GM18907 (cell line): ENCODE data around the gene RTF1.

Source experiments
- ATAC-seq: cut with Tn5 transposase; IDR thresholded peaks from one replicate; pipeline ENCODE4 v1.9.1; 2021; ENCODE audit warnings: mild to moderate bottlenecking, moderate library complexity; ENCODE audit not compliant: unreplicated experiment

The RTF1 gene

GRCh38 chr15:41502795-41503668, 86.1 kb downstream of the RTF1 start:
- ATAC-seq = no peak

GRCh38 chr15:41503669-41504010, 86.7 kb downstream of the RTF1 start:
- no peak for ATAC-seq

- no peak for ATAC-seq
Measured at GRCh38 chr15:41504751-41505492, 88.0 kb downstream of the RTF1 start.

- no peak for ATAC-seq
Measured at GRCh38 chr15:41505776-41506175, 88.9 kb downstream of the RTF1 start.

- ATAC-seq = no peak
Measured at GRCh38 chr15:41506796-41507341, 90.0 kb downstream of the RTF1 start.

- no peak for ATAC-seq
Measured at GRCh38 chr15:41507820-41508290, 91.0 kb downstream of the RTF1 start.

GRCh38 chr15:41510728-41511127, 93.8 kb downstream of the RTF1 start:
- no peak for ATAC-seq

GRCh38 chr15:41511331-41511898, 94.5 kb downstream of the RTF1 start:
- no peak for ATAC-seq

- ATAC-seq = no peak
Measured at GRCh38 chr15:41511899-41512369, 95.0 kb downstream of the RTF1 start.

GRCh38 chr15:41512512-41512939, 95.6 kb downstream of the RTF1 start:
- no peak for ATAC-seq

- no peak for ATAC-seq
Measured at GRCh38 chr15:41512940-41513505, 96.1 kb downstream of the RTF1 start.

- no peak for ATAC-seq
Measured at GRCh38 chr15:41513506-41514227, 96.8 kb downstream of the RTF1 start, which contains the start of gene LTK. LTK (minus strand) TSS chr15:41513827; CDS start chr15:41513709, 118 bp downstream.

- ATAC-seq = no peak
Measured at GRCh38 chr15:41517895-41518449, 101.1 kb downstream of the RTF1 start.

- no peak for ATAC-seq
Measured at GRCh38 chr15:41520636-41521035, 103.7 kb downstream of the RTF1 start.

- no peak for ATAC-seq
Measured at GRCh38 chr15:41521614-41522013, 104.7 kb downstream of the RTF1 start.

GRCh38 chr15:41523097-41523496, 106.2 kb downstream of the RTF1 start:
- no peak for ATAC-seq

- no peak for ATAC-seq
Measured at GRCh38 chr15:41530363-41530956, 113.6 kb downstream of the RTF1 start.
